ENCODE data around the gene ATP1A1. TPM values are rescaled to one million over a fixed set of nuclear protein-coding genes. Genes with fewer than 3 reads are reported as not detected.

Gene ATP1A1
- total and polyA plus RNA-seq, 2 experiments from 2014 or later: 66.4 to 116 TPM

GRCh38 chr1:116424863-116425262, 51.8 kb downstream of the ATP1A1 start:
- no peaks in the 10 kb centered on the region; the same call in 1 of the 2 replicates for H3K27me3 ChIP-seq (replicated peaks; ENCODE audit: insufficient read depth)
- no peak overlapping the region for H3K4me3 ChIP-seq
- H3K9ac ChIP-seq: no peak overlapping the region
- no peaks in the 10 kb centered on the region for H3K9me2 ChIP-seq (ENCODE audit: insufficient read depth)
- no peaks in the 10 kb centered on the region for H3K36me3 ChIP-seq (ENCODE audit: low read depth)
- H3F3A ChIP-seq (ENCODE audit: insufficient read depth): no peaks in the 10 kb centered on the region
- H4K20me1 ChIP-seq (ENCODE audit: insufficient read depth): no peaks in the 10 kb centered on the region
- TF ChIP-seq EZH2phosphoT487 (IDR thresholded peaks at IDR 0.05; ENCODE audit: insufficient read depth, low read depth): no peak
- no peak for TF ChIP-seq EZH2 (IDR thresholded peaks at IDR 0.05; ENCODE audit: insufficient read depth, poor library complexity, severe bottlenecking)
- DNase-seq: no peak
- no peak overlapping the region for H2AFZ ChIP-seq
- no peak overlapping the region for H3K4me2 ChIP-seq (ENCODE audit: unreplicated experiment)
- in situ Hi-C loops (cut with MboI): no loop called here
- H3K79me2 ChIP-seq (ENCODE audit: insufficient read depth): no peaks in the 10 kb centered on the region
- WGBS, 2 experiments (ENCODE audit: low coverage in 1 of 2, low lambda C conversion rate in 2 of 2, missing lambda C conversion rate in 2 of 2): 0% methylated on average over 1 of the region's 1 CpG
- no peaks in the 10 kb centered on the region for H3K9me3 ChIP-seq (ENCODE audit: low read depth)
- H3K4me1 ChIP-seq (ENCODE audit: insufficient read depth): no peaks in the 10 kb centered on the region
- no peak overlapping the region for H3K27ac ChIP-seq

- Histone ChIP-seq H3K4me3 (no peak overlapping the region), H3K9me2 (ENCODE audit: insufficient read depth) (no peaks in the 10 kb centered on the region), H3K36me3 (ENCODE audit: low read depth) (no peaks in the 10 kb centered on the region), H2AFZ (no peak overlapping the region), H4K20me1 (ENCODE audit: insufficient read depth) (no peaks in the 10 kb centered on the region), H3F3A (ENCODE audit: insufficient read depth) (no peaks in the 10 kb centered on the region), H3K27me3 (replicated peaks; ENCODE audit: insufficient read depth) (no peaks in the 10 kb centered on the region; the same call in 1 of the 2 replicates), H3K4me1 (ENCODE audit: insufficient read depth) (no peaks in the 10 kb centered on the region), H3K9ac (no peak overlapping the region), H3K27ac (no peak overlapping the region), H3K79me2 (ENCODE audit: insufficient read depth) (no peaks in the 10 kb centered on the region), H3K9me3 (ENCODE audit: low read depth) (no peaks in the 10 kb centered on the region), H3K4me2 (ENCODE audit: unreplicated experiment) (no peak overlapping the region)
- no peak for DNase-seq
- TF ChIP-seq EZH2 (IDR thresholded peaks at IDR 0.05; ENCODE audit: insufficient read depth, poor library complexity, severe bottlenecking) (no peak), EZH2phosphoT487 (IDR thresholded peaks at IDR 0.05; ENCODE audit: insufficient read depth, low read depth) (no peak)
- WGBS, 2 experiments (ENCODE audit: low coverage in 1 of 2, low lambda C conversion rate in 2 of 2, missing lambda C conversion rate in 2 of 2): 71 to 73% methylated on average over 5 of the region's 5 CpGs
- in situ Hi-C loops (cut with MboI): no loop called here
Measured at GRCh38 chr1:116425987-116426386, 52.9 kb downstream of the ATP1A1 start.

DNA sequence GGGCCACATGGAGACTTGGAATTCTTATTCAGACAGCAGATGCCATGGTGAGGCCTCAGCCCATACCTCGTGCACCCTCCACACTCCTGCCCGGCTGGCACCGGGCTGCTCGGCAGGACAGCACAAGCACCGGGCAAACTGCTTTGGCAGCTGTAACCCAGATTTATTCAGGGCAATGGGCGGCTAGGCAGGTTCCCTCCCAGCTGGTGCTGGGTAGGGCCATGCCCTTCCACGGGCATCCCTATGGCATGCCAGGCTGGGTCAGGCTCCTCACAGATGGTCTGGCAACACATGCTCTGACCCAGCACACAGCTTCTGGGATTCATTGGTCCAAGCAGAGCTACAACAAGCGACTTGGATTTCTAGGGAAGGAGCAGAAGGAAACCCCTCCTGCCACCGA, 53.4 kb downstream of the ATP1A1 start:
- Histone ChIP-seq H3K4me3 (no peak overlapping the region), H3K36me3 (ENCODE audit: low read depth) (no peaks in the 10 kb centered on the region), H3F3A (ENCODE audit: insufficient read depth) (no peaks in the 10 kb centered on the region), H4K20me1 (ENCODE audit: insufficient read depth) (no peaks in the 10 kb centered on the region), H3K4me1 (ENCODE audit: insufficient read depth) (no peaks in the 10 kb centered on the region), H3K9me2 (ENCODE audit: insufficient read depth) (no peaks in the 10 kb centered on the region), H3K4me2 (ENCODE audit: unreplicated experiment) (no peak overlapping the region), H3K79me2 (ENCODE audit: insufficient read depth) (no peaks in the 10 kb centered on the region), H3K9ac (no peak overlapping the region), H2AFZ (no peak overlapping the region), H3K9me3 (ENCODE audit: low read depth) (no peaks in the 10 kb centered on the region), H3K27ac (no peak overlapping the region), H3K27me3 (replicated peaks; ENCODE audit: insufficient read depth) (no peaks in the 10 kb centered on the region; the same call in 1 of the 2 replicates)
- 63 to 73% methylated on average over 9 of the region's 9 CpGs for WGBS, 2 experiments (ENCODE audit: low coverage in 1 of 2, low lambda C conversion rate in 2 of 2, missing lambda C conversion rate in 2 of 2)
- in situ Hi-C loops (cut with MboI): no loop called here
- DNase-seq: no peak
- TF ChIP-seq EZH2 (IDR thresholded peaks at IDR 0.05; ENCODE audit: insufficient read depth, poor library complexity, severe bottlenecking) (no peak), EZH2phosphoT487 (IDR thresholded peaks at IDR 0.05; ENCODE audit: insufficient read depth, low read depth) (no peak)

GRCh38 chr1:116428576-116428975, 55.5 kb downstream of the ATP1A1 start:
- H3K79me2 ChIP-seq (ENCODE audit: insufficient read depth): no peaks in the 10 kb centered on the region
- no peak overlapping the region for H3K27ac ChIP-seq
- WGBS, 2 experiments (ENCODE audit: low coverage in 1 of 2, low lambda C conversion rate in 2 of 2, missing lambda C conversion rate in 2 of 2): 47 to 60% methylated on average over 6 of the region's 6 CpGs
- no peak for TF ChIP-seq EZH2 (IDR thresholded peaks at IDR 0.05; ENCODE audit: insufficient read depth, poor library complexity, severe bottlenecking)
- no peak for TF ChIP-seq EZH2phosphoT487 (IDR thresholded peaks at IDR 0.05; ENCODE audit: insufficient read depth, low read depth)
- H3K4me2 ChIP-seq (ENCODE audit: unreplicated experiment): no peak overlapping the region
- H4K20me1 ChIP-seq (ENCODE audit: insufficient read depth): no peaks in the 10 kb centered on the region
- H3K4me3 ChIP-seq: no peak overlapping the region
- no peaks in the 10 kb centered on the region for H3F3A ChIP-seq (ENCODE audit: insufficient read depth)
- no peaks in the 10 kb centered on the region for H3K9me3 ChIP-seq (ENCODE audit: low read depth)
- H3K27me3 ChIP-seq (replicated peaks; ENCODE audit: insufficient read depth): no peaks in the 10 kb centered on the region; the same call in 1 of the 2 replicates
- H3K4me1 ChIP-seq (ENCODE audit: insufficient read depth): no peaks in the 10 kb centered on the region
- no peak overlapping the region for H3K9ac ChIP-seq
- H3K9me2 ChIP-seq (ENCODE audit: insufficient read depth): no peaks in the 10 kb centered on the region
- in situ Hi-C loops (cut with MboI): no loop called here
- H2AFZ ChIP-seq: no peak overlapping the region
- H3K36me3 ChIP-seq (ENCODE audit: low read depth): no peaks in the 10 kb centered on the region
- no peak for DNase-seq

Measured in GM23248 (cell line).